ENCODE measurements around the gene GNAI3. TPM values are rescaled to one million over a fixed set of nuclear protein-coding genes. Genes with fewer than 3 reads are reported as not detected.

The GNAI3 gene
- total and polyA plus RNA-seq, 11 donors: 1.5 to 5.4 (median 2.5) TPM

DNA sequence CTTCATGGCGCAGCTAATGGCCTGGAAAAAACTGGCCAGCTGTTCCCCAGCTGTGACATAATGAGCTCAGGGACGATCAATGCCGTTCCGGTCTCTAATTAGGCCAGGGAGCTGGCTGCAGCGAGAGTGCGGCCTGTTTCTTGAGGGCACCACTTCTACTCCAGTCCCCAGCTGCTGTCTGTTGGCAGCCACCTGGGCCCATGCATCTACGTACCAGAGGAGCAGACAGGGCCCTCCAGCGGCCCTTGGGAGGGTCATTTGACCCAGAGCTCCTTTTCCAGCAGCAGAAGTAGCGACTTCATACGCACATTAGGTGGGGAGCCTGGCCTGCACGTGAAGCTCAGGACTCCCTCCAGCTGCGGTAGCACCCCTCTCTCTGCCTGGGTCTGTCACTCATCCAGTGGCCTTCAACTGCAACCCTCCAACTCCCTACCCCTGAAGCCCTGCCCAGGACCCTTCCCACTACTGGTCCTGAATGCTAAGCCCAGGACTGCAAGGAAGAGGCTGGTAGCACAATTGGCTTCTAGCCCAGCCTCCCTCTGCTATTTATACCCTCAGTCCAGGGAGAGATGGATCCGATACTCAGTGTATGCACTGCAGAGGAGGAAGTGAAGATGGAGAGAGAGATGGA is 17.8 kb upstream of the GNAI3 start:
- DNase-seq: no peak
- TF ChIP-seq POLR2A (IDR thresholded peaks at IDR 0.05): no peak
- TF ChIP-seq, protein P1, sequence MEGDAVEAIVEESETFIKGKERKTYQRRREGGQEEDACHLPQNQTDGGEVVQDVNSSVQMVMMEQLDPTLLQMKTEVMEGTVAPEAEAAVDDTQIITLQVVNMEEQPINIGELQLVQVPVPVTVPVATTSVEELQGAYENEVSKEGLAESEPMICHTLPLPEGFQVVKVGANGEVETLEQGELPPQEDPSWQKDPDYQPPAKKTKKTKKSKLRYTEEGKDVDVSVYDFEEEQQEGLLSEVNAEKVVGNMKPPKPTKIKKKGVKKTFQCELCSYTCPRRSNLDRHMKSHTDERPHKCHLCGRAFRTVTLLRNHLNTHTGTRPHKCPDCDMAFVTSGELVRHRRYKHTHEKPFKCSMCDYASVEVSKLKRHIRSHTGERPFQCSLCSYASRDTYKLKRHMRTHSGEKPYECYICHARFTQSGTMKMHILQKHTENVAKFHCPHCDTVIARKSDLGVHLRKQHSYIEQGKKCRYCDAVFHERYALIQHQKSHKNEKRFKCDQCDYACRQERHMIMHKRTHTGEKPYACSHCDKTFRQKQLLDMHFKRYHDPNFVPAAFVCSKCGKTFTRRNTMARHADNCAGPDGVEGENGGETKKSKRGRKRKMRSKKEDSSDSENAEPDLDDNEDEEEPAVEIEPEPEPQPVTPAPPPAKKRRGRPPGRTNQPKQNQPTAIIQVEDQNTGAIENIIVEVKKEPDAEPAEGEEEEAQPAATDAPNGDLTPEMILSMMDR (IDR thresholded peaks at IDR 0.05): no peak
- no peaks in the 10 kb centered on the region for H3K9me3 ChIP-seq
- peak in 1 of 4 donors; percentile 3 for ATAC-seq
- intact Hi-C loops (cut with DNase I): loop anchor here (2.0 to 10.0 kb wide), 9 partner anchors 32 to 268 kb away; partner anchors contain the start of genes PSMA5 (in 5 of the 10) and PSRC1 (in 2 of the 10)
- peak overlapping the region in 1 of 12 donors; percentile 20 for H3K27ac ChIP-seq
- H3K4me1 ChIP-seq: peaks cover 0 to 44% (median 21%) of the 10 kb centered on the region in 12 donors
- 62 to 67% (median 63%) methylated on average over 12 to 13 of the region's 13 CpGs for WGBS, 4 donors
- H3K27me3 ChIP-seq: no peaks in the 10 kb centered on the region
- H3K36me3 ChIP-seq: no peaks in the 10 kb centered on the region
- H3K4me3 ChIP-seq: no peak overlapping the region

DNA sequence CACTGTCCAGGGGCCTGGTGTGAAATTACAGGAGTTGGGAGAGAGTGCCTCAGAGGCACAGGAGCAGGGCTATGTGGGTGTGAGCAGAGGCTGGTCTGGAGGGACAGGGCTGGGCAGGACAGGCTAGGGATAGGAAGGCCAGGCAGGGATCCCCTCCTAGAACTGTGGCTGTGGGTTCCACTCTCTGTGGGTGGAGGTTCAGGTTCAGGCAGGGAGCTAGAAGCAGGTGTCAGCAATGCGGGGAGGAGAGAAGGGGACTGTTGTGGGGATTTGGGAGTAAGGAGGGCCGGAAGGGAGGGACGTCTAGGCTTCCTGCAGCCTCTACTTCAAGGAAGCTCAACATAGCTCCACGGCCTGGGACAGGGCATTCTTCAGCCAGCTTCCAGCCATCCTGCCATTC is 17.0 kb upstream of the GNAI3 start:
- 50 to 79% (median 60%) methylated on average over 4 of the region's 4 CpGs for WGBS, 4 donors

DNA sequence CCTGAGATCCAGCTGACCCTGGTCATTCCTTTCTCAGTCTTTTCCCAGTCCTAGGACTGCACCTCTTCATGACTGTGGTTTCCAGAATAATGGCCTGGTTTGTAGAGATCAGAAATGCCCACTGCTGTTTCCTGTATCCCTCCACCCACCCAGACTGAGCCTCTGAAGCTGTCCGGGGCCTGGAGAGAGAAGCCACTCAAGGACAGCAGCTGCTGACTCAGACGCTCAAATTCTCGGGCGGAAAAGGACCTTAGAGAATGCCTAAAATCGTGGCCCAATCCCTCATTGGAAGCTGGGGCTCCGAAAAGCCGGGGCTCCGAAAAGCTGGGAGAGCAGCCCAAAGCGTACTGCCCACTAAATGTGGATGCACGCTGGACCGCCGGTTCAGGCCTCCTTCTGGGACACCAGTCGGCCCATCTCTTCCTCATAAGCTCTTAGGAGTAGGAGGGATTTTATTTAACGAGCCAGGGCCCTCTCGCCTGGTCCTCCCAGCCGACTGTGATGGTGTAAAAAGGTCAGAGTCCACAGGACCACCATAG is 16.5 kb upstream of the GNAI3 start:
- Histone ChIP-seq H3K27ac (peak overlapping the region in 3 of 12 donors; percentile 13 to 77 (median 50)), H3K4me1 (peaks cover 0 to 56% (median 24%) of the 10 kb centered on the region in 12 donors)

More for the DNA sequence above, 17.0 kb upstream of the GNAI3 start:
- Histone ChIP-seq H3K36me3 (no peaks in the 10 kb centered on the region), H3K9me3 (no peaks in the 10 kb centered on the region), H3K4me1 (peaks cover 0 to 51% (median 23%) of the 10 kb centered on the region in 12 donors), H3K27me3 (no peaks in the 10 kb centered on the region), H3K27ac (peak overlapping the region in 2 of 12 donors; percentile 50 to 77), H3K4me3 (no peak overlapping the region)
- TF ChIP-seq, protein P1 (IDR thresholded peaks at IDR 0.05): no peak
- no peak for TF ChIP-seq POLR2A (IDR thresholded peaks at IDR 0.05)
- DNase-seq: no peak
- ATAC-seq: no peak
- intact Hi-C loops (cut with DNase I): loop anchor here (2.0 to 10.0 kb wide), 9 partner anchors 33 to 269 kb away; partner anchors contain the start of genes PSMA5 (in 5 of the 10) and PSRC1 (in 2 of the 10)

DNA sequence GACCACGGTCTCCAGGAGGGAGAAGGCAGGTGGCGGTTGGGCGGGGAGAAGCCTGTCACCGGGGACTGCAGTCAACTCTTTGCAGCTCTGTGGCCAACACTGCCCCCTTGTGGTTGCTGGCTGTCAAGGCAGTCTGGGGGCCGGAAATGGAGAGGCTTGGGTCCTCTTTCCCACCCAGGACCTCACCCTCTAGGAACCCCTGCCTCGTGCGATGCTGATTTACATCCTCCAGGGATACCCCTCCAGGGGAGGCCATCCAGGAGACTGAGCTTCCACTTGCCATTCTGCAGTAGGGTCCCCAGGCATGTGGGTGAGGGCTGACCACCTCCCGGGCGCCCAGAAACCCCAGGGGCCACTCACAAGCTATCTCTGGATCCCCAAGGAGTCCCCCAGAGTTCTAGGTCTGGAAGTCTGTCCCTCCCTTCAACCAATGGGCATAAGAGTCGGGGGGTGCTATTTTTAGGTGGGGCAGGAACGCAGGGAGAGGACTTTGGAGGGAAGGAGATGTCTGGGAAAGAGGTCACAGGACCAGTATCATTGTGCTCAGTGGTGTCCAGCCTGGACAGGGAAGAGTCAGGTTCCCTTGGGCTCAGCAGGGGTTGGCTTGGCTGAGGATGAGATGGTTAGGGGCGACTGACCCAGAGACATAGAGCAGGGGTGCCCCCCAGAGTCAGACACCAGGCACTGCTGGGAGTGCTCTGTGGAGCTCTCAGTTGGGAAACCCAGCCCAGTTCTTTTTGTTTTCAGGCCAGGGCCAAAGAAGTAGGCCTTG is 15.9 kb upstream of the GNAI3 start:
- Histone ChIP-seq H3K4me1 (peaks cover 0 to 63% (median 24%) of the 10 kb centered on the region in 12 donors), H3K9me3 (no peaks in the 10 kb centered on the region), H3K27me3 (no peaks in the 10 kb centered on the region), H3K36me3 (no peaks in the 10 kb centered on the region), H3K4me3 (peak overlapping the region in 9 of 12 donors; percentile 12 to 45 (median 33)), H3K27ac (peak overlapping the region; percentile 25 to 81 (median 53))
- TF ChIP-seq, protein P1 (IDR thresholded peaks at IDR 0.05): peak; percentile 81 to 99 (median 95)
- TF ChIP-seq POLR2A (IDR thresholded peaks at IDR 0.05): no peak
- intact Hi-C loops (cut with DNase I): loop anchor here (1.0 to 10.0 kb wide), 11 partner anchors 38 to 270 kb away; partner anchors contain the start of genes PSMA5 (in 5 of the 10), PSRC1 (in 2 of the 10) and CYB561D1 (in 1 of the 10)
- DNase-seq (peak; percentile 84 to 91 (median 86)), ATAC-seq (peak; percentile 57 to 78 (median 74))
- WGBS, 4 donors: 10 to 17% (median 14%) methylated on average over 10 to 12 of the region's 12 CpGs

More for the DNA sequence above, 16.5 kb upstream of the GNAI3 start:
- Histone ChIP-seq H3K9me3 (no peaks in the 10 kb centered on the region), H3K27me3 (no peaks in the 10 kb centered on the region), H3K36me3 (no peaks in the 10 kb centered on the region), H3K4me3 (peak overlapping the region in 8 of 12 donors; percentile 12 to 45 (median 33))
- ATAC-seq: no peak
- 51 to 60% (median 58%) methylated on average over 12 to 16 of the region's 16 CpGs for WGBS, 4 donors
- TF ChIP-seq POLR2A (IDR thresholded peaks at IDR 0.05): no peak
- intact Hi-C loops (cut with DNase I): loop anchor here (1.0 to 10.0 kb wide), 13 partner anchors 33 to 270 kb away; partner anchors contain the start of genes PSMA5 (in 5 of the 10), PSRC1 (in 2 of the 10) and CYB561D1 (in 1 of the 10)
- DNase-seq: no peak

Measured in heart left ventricle (tissue), 16 donors.